Mammary epithelial cell (primary cell): Measurements from ENCODE around the gene DDIT4.

Source experiments
- EZH2 ChIP-seq: IDR thresholded peaks from 2 replicates; pipeline ENCODE4 v1.6.1; 2012; ENCODE audit warnings: low read length, inconsistent platforms, borderline replicate concordance
- TF ChIP-seq, protein P1 (sequence below), 2 donors: IDR thresholded peaks in 1 of 2; conservative IDR thresholded peaks in 1 of 2; 2 replicates each; pipeline ENCODE4 v1.5.1; 2011 to 2012; ENCODE audit warnings: inconsistent platforms in 2 of 2, low read length in 2 of 2, mild to moderate bottlenecking in 2 of 2, control low read depth in 1 of 2, low read depth in 1 of 2; ENCODE audit not compliant: insufficient read depth in 1 of 2; ENCODE audit errors: extremely low read depth in 1 of 2

DNA sequence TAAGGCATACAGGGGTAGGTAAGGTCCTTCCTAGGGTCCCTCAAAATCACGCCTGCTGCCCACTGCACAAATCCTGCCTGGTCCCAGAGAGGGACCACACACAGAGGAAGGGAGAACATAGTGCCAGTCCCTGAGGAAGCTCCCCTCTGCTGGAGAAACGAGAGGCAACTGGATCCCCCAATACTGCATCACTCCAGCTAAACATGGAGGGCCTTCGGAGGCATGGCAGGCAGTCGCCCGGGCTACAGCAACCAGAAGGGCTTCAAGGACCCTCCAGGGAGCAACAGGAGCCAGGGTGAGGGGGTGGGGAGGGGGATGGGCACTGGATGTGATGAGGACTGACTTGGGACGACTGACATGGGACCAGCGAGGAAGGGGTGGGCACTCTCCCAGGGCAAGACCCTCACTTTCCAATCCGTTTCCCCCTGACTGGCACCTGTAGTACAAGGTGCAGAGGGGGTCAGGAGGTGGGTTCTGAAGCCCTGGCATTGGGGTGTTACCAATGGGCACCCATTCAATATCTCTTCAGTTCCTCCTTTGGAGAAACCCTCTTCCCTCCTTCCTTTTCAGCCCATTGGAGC is 21.7 kb downstream of the DDIT4 start:
- TF ChIP-seq, protein P1, sequence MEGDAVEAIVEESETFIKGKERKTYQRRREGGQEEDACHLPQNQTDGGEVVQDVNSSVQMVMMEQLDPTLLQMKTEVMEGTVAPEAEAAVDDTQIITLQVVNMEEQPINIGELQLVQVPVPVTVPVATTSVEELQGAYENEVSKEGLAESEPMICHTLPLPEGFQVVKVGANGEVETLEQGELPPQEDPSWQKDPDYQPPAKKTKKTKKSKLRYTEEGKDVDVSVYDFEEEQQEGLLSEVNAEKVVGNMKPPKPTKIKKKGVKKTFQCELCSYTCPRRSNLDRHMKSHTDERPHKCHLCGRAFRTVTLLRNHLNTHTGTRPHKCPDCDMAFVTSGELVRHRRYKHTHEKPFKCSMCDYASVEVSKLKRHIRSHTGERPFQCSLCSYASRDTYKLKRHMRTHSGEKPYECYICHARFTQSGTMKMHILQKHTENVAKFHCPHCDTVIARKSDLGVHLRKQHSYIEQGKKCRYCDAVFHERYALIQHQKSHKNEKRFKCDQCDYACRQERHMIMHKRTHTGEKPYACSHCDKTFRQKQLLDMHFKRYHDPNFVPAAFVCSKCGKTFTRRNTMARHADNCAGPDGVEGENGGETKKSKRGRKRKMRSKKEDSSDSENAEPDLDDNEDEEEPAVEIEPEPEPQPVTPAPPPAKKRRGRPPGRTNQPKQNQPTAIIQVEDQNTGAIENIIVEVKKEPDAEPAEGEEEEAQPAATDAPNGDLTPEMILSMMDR (conservative IDR thresholded peaks at IDR 0.05 in 1 of 2, IDR thresholded peaks at IDR 0.05 in 1 of 2; ENCODE audit: extremely low read depth in 1 of 2, insufficient read depth in 1 of 2, low read depth in 1 of 2, low read length in 2 of 2), result no peak
- TF ChIP-seq EZH2, result no peak
